ENCODE measurements around the gene RTEL1. TPM values are rescaled to one million over a fixed set of nuclear protein-coding genes. Genes with fewer than 3 reads are reported as not detected.

RTEL1 gene
- polyA plus RNA-seq, 1 donor from 2014 or later = 29.2 TPM

DNA sequence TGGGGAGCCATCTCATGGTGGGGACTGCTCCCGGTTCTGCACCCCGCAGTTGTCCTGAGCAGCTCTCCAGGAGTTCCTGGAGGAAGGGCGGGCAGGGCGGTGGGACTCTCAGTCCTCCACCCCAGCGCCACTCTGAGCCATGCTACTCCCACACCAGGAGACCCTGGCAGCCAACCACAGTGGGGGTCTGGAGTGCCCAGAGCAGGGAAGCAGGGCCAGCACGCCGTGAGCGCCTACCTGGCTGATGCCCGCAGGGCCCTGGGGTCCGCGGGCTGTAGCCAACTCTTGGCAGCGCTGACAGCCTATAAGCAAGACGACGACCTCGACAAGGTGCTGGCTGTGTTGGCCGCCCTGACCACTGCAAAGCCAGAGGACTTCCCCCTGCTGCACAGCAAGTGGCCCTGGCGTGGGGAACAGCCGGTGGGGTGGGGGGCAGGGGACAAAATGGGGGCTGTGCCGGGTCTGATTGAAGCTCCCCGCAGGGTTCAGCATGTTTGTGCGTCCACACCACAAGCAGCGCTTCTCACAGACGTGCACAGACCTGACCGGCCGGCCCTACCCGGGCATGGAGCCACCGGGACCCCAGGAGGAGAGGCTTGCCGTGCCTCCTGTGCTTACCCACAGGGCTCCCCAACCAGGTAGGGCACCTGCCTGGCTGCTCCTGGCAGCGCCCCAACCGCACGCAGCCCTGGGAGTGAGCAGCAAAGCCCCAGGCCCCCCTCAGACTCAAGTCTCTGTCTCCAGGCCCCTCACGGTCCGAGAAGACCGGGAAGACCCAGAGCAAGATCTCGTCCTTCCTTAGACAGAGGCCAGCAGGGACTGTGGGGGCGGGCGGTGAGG is 36.7 kb downstream of the RTEL1 start:
- Histone ChIP-seq H3K4me3 (ENCODE audit: low read length) (no peak overlapping the region), H3K9ac (ENCODE audit: low read length) (no peak overlapping the region), H4K20me1 (ENCODE audit: insufficient read depth) (no peaks in the 10 kb centered on the region), H3K36me3 (ENCODE audit: insufficient read depth, low read length) (no peaks in the 10 kb centered on the region), H3K79me2 (replicated peaks; ENCODE audit: insufficient read depth, low read length) (no peaks in the 10 kb centered on the region), H3K27me3 (ENCODE audit: insufficient read depth, low read depth, low read length) (no peaks in the 10 kb centered on the region), H3K9me2 (ENCODE audit: insufficient read depth, low read length) (no peaks in the 10 kb centered on the region), H3K9me3 (ENCODE audit: low read length) (no peaks in the 10 kb centered on the region), H3K27ac (ENCODE audit: low read length) (no peak overlapping the region), H2AFZ (ENCODE audit: low read depth, low read length) (no peak overlapping the region), H3F3A (ENCODE audit: insufficient read depth, low read length, poor library complexity, severe bottlenecking) (no peaks in the 10 kb centered on the region), H3K4me2 (ENCODE audit: low read length) (no peak overlapping the region)
- TF ChIP-seq RAD21 (conservative IDR thresholded peaks at IDR 0.05) = no peak
- TF ChIP-seq EZH2 (IDR thresholded peaks at IDR 0.05; ENCODE audit: borderline replicate concordance, insufficient read depth, low read length, poor library complexity, severe bottlenecking) = no peak
- no peak for TF ChIP-seq SMC3 (conservative IDR thresholded peaks at IDR 0.05; ENCODE audit: poor library complexity)
- TF ChIP-seq EP300 (conservative IDR thresholded peaks at IDR 0.05; ENCODE audit: poor library complexity, severe bottlenecking) = no peak
- TF ChIP-seq, protein P1, sequence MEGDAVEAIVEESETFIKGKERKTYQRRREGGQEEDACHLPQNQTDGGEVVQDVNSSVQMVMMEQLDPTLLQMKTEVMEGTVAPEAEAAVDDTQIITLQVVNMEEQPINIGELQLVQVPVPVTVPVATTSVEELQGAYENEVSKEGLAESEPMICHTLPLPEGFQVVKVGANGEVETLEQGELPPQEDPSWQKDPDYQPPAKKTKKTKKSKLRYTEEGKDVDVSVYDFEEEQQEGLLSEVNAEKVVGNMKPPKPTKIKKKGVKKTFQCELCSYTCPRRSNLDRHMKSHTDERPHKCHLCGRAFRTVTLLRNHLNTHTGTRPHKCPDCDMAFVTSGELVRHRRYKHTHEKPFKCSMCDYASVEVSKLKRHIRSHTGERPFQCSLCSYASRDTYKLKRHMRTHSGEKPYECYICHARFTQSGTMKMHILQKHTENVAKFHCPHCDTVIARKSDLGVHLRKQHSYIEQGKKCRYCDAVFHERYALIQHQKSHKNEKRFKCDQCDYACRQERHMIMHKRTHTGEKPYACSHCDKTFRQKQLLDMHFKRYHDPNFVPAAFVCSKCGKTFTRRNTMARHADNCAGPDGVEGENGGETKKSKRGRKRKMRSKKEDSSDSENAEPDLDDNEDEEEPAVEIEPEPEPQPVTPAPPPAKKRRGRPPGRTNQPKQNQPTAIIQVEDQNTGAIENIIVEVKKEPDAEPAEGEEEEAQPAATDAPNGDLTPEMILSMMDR (IDR thresholded peaks at IDR 0.05; ENCODE audit: poor library complexity, severe bottlenecking) = no peak
- no peak for TF ChIP-seq POLR2AphosphoS5 (IDR thresholded peaks at IDR 0.05)
- no peak for TF ChIP-seq TAF1 (IDR thresholded peaks at IDR 0.05; ENCODE audit: low read depth)

DNA sequence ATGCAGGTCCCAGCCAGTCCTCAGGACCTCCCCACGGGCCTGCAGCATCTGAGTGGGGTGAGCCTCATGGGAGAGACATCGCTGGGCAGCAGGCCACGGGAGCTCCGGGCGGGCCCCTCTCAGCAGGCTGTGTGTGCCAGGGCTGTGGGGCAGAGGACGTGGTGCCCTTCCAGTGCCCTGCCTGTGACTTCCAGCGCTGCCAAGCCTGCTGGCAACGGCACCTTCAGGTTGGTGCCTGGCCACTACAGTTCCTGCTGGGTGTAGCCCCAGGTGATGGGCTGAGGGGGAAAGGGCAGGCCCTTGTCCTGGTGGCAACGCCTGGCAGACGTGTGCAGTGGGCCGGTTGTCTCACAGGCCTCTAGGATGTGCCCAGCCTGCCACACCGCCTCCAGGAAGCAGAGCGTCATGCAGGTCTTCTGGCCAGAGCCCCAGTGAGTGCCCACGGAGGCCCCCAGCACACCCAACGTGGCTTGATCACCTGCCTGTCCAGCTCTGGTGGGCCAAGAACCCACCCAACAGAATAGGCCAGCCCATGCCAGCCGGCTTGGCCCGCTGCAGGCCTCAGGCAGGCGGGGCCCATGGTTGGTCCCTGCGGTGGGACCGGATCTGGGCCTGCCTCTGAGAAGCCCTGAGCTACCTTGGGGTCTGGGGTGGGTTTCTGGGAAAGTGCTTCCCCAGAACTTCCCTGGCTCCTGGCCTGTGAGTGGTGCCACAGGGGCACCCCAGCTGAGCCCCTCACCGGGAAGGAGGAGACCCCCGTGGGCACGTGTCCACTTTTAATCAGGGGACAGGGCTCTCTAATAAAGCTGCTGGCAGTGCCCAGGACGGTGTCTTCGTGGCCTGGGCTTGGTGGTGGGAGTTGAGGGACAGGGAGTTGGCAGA is 37.6 kb downstream of the RTEL1 start:
- Histone ChIP-seq H3F3A (ENCODE audit: insufficient read depth, low read length, poor library complexity, severe bottlenecking) (no peaks in the 10 kb centered on the region), H2AFZ (ENCODE audit: low read depth, low read length) (no peak overlapping the region), H4K20me1 (ENCODE audit: insufficient read depth) (no peaks in the 10 kb centered on the region), H3K9ac (ENCODE audit: low read length) (no peak overlapping the region), H3K9me2 (ENCODE audit: insufficient read depth, low read length) (no peaks in the 10 kb centered on the region), H3K4me3 (ENCODE audit: low read length) (no peak overlapping the region), H3K4me2 (ENCODE audit: low read length) (no peak overlapping the region), H3K9me3 (ENCODE audit: low read length) (no peaks in the 10 kb centered on the region), H3K27ac (ENCODE audit: low read length) (no peak overlapping the region), H3K79me2 (replicated peaks; ENCODE audit: insufficient read depth, low read length) (no peaks in the 10 kb centered on the region), H3K27me3 (ENCODE audit: insufficient read depth, low read depth, low read length) (no peaks in the 10 kb centered on the region), H3K36me3 (ENCODE audit: insufficient read depth, low read length) (no peaks in the 10 kb centered on the region)
- TF ChIP-seq, protein P1 (IDR thresholded peaks at IDR 0.05; ENCODE audit: poor library complexity, severe bottlenecking) = no peak
- TF ChIP-seq POLR2AphosphoS5 (IDR thresholded peaks at IDR 0.05) = no peak
- TF ChIP-seq TAF1 (IDR thresholded peaks at IDR 0.05; ENCODE audit: low read depth) = no peak
- TF ChIP-seq, protein P2, sequence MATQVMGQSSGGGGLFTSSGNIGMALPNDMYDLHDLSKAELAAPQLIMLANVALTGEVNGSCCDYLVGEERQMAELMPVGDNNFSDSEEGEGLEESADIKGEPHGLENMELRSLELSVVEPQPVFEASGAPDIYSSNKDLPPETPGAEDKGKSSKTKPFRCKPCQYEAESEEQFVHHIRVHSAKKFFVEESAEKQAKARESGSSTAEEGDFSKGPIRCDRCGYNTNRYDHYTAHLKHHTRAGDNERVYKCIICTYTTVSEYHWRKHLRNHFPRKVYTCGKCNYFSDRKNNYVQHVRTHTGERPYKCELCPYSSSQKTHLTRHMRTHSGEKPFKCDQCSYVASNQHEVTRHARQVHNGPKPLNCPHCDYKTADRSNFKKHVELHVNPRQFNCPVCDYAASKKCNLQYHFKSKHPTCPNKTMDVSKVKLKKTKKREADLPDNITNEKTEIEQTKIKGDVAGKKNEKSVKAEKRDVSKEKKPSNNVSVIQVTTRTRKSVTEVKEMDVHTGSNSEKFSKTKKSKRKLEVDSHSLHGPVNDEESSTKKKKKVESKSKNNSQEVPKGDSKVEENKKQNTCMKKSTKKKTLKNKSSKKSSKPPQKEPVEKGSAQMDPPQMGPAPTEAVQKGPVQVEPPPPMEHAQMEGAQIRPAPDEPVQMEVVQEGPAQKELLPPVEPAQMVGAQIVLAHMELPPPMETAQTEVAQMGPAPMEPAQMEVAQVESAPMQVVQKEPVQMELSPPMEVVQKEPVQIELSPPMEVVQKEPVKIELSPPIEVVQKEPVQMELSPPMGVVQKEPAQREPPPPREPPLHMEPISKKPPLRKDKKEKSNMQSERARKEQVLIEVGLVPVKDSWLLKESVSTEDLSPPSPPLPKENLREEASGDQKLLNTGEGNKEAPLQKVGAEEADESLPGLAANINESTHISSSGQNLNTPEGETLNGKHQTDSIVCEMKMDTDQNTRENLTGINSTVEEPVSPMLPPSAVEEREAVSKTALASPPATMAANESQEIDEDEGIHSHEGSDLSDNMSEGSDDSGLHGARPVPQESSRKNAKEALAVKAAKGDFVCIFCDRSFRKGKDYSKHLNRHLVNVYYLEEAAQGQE (IDR thresholded peaks at IDR 0.05; ENCODE audit: borderline replicate concordance) = no peak
- TF ChIP-seq RAD21 (conservative IDR thresholded peaks at IDR 0.05) = no peak
